ENCODE data around the gene ZFHX3. TPM values are rescaled to one million over a fixed set of nuclear protein-coding genes. Genes with fewer than 3 reads are reported as not detected.

ZFHX3 gene
- total RNA-seq, 2 donors from 2014 or later: 0.50 to 0.78 TPM

DNA sequence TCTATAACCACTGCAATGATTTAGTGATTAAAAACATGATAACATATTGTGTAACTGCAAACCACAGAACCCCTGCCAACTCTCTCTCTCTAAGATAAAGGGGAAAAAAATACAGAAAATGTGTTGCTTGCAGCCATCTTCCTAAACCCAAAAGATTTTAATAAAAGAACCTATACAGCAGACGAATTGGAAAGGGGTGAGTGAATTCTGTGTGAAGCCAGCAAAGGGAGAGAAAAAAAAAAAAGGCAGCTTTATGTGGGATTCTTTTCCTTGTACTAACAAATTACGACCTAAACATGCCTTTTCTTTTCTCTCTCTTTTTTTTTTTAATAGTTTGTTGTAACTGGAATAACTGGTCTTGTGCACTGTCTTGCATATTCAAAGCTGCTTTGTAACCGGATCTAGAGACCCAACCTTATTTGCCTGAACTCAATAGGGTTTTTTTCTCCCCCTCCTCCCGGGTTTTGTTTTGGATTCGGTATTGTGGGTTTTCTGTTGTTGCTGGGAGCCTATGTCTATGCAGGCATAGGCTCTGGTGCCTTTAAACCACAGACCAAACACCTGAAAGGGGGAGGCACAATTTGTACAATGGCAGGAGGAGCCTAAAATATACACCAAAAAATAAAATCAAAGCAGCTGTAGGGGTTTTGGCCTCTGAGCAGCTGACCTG lies 7.0 kb upstream of the ZFHX3 start:
- H3K4me3 Mint-ChIP-seq: no peak overlapping the region
- ATAC-seq: no peak

GRCh38 chr16:73054498-73054812 lies 6.5 kb upstream of the ZFHX3 start:
- Mint-ChIP-seq H3K36me3 (peaks cover 6% of the 10 kb centered on the region), H3K27me3 (peaks cover 24 to 40% of the 10 kb centered on the region in 2 donors), H3K4me3 (no peak overlapping the region), H3K27ac (no peak overlapping the region), H3K9me3 (no peaks in the 10 kb centered on the region), H3K4me1 (ENCODE audit: low read depth in 2 of 2) (peaks cover 22 to 30% of the 10 kb centered on the region in 2 donors)
- ATAC-seq: no peak
- no peak for DNase-seq (ENCODE audit: low spot score)

More for the DNA sequence above, 7.0 kb upstream of the ZFHX3 start:
- Mint-ChIP-seq H3K27ac (no peak overlapping the region), H3K27me3 (peaks cover 29 to 44% of the 10 kb centered on the region in 2 donors), H3K9me3 (no peaks in the 10 kb centered on the region), H3K36me3 (peaks cover 6% of the 10 kb centered on the region), H3K4me1 (ENCODE audit: low read depth in 2 of 2) (peaks cover 22 to 34% of the 10 kb centered on the region in 2 donors)
- no peak for DNase-seq (ENCODE audit: low spot score)

DNA sequence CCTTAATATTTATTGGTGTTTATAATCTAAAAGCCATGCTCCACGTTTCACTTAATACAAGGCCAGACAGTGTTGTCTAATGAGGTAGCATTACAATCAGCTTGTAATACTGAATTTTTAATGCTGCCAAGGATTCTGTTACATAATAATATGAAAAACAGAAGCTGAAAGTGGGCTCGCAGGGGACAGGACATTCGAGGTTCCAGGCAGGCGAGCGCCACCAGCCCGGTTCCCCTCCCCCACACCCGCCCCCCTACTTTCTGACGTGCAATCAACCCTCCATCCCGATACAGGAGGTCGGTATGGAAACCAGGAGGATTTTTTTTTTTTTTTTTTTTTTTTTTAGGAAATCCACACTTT lies 6.2 kb upstream of the ZFHX3 start:
- peaks cover 23 to 38% of the 10 kb centered on the region in 2 donors for H3K27me3 Mint-ChIP-seq
- H3K4me1 Mint-ChIP-seq (ENCODE audit: low read depth in 2 of 2): peaks cover 22 to 28% of the 10 kb centered on the region in 2 donors
- H3K27ac Mint-ChIP-seq: no peak overlapping the region
- H3K9me3 Mint-ChIP-seq: no peaks in the 10 kb centered on the region
- no peak overlapping the region for H3K4me3 Mint-ChIP-seq
- ATAC-seq (no peak), DNase-seq (ENCODE audit: low spot score) (no peak)
- peaks cover 6% of the 10 kb centered on the region for H3K36me3 Mint-ChIP-seq

GRCh38 chr16:73053364-73054124 lies 5.6 kb upstream of the ZFHX3 start:
- H3K4me3 Mint-ChIP-seq: no peak overlapping the region
- H3K36me3 Mint-ChIP-seq: peaks cover 6% of the 10 kb centered on the region
- peaks cover 27 to 30% of the 10 kb centered on the region in 2 donors for H3K4me1 Mint-ChIP-seq (ENCODE audit: low read depth in 2 of 2)
- H3K27me3 Mint-ChIP-seq: peaks cover 29 to 42% of the 10 kb centered on the region in 2 donors
- DNase-seq (ENCODE audit: low spot score): no peak
- no peak for ATAC-seq
- no peaks in the 10 kb centered on the region for H3K9me3 Mint-ChIP-seq
- H3K27ac Mint-ChIP-seq: no peak overlapping the region

GRCh38 chr16:73053038-73053363 lies 5.1 kb upstream of the ZFHX3 start:
- no peak for ATAC-seq
- H3K27ac Mint-ChIP-seq: no peak overlapping the region
- peaks cover 29 to 31% of the 10 kb centered on the region in 2 donors for H3K4me1 Mint-ChIP-seq (ENCODE audit: low read depth in 2 of 2)
- peaks cover 29 to 44% of the 10 kb centered on the region in 2 donors for H3K27me3 Mint-ChIP-seq
- no peak for DNase-seq (ENCODE audit: low spot score)
- H3K36me3 Mint-ChIP-seq: peaks cover 6% of the 10 kb centered on the region
- H3K9me3 Mint-ChIP-seq: no peaks in the 10 kb centered on the region
- no peak overlapping the region for H3K4me3 Mint-ChIP-seq

GRCh38 chr16:73052576-73052975 lies 4.6 kb upstream of the ZFHX3 start:
- peaks cover 29 to 31% of the 10 kb centered on the region in 2 donors for H3K4me1 Mint-ChIP-seq (ENCODE audit: low read depth in 2 of 2)
- H3K9me3 Mint-ChIP-seq: no peaks in the 10 kb centered on the region
- DNase-seq (ENCODE audit: low spot score) (no peak), ATAC-seq (no peak)
- no peak overlapping the region for H3K4me3 Mint-ChIP-seq
- H3K27me3 Mint-ChIP-seq: peaks cover 29 to 43% of the 10 kb centered on the region in 2 donors
- H3K36me3 Mint-ChIP-seq: peaks cover 6% of the 10 kb centered on the region
- H3K27ac Mint-ChIP-seq: no peak overlapping the region

DNA sequence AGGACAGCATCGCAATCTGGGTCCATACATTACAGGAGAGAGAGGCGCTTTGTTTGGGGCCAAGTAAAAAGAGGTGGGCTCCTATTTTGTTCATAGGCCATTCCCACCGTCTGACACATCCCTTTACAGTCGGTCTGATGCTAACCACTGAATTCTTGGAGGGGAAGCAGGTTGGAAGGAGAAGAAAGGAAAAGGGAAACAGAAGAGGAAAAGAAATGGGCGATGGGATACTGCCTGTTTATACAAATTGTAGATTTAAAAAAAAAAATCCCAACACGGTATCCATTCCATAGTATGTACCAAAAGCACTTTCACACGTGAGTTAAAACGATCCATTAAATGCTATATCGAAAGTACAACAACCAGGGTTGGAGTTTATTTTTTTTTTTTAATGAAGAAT lies 4.0 kb upstream of the ZFHX3 start:
- H3K27me3 Mint-ChIP-seq: peaks cover 25 to 43% of the 10 kb centered on the region in 2 donors
- peaks cover 23 to 30% of the 10 kb centered on the region in 2 donors for H3K4me1 Mint-ChIP-seq (ENCODE audit: low read depth in 2 of 2)
- H3K27ac Mint-ChIP-seq: no peak overlapping the region
- ATAC-seq (no peak), DNase-seq (ENCODE audit: low spot score) (no peak)
- H3K9me3 Mint-ChIP-seq: no peaks in the 10 kb centered on the region
- no peaks in the 10 kb centered on the region for H3K36me3 Mint-ChIP-seq
- no peak overlapping the region for H3K4me3 Mint-ChIP-seq

GRCh38 chr16:73051226-73051625 lies 3.3 kb upstream of the ZFHX3 start:
- ATAC-seq (no peak), DNase-seq (ENCODE audit: low spot score) (no peak)
- Mint-ChIP-seq H3K4me1 (ENCODE audit: low read depth in 2 of 2) (peaks cover 20 to 30% of the 10 kb centered on the region in 2 donors), H3K27ac (no peak overlapping the region), H3K36me3 (no peaks in the 10 kb centered on the region), H3K9me3 (no peaks in the 10 kb centered on the region), H3K27me3 (peaks cover 22 to 40% of the 10 kb centered on the region in 2 donors), H3K4me3 (no peak overlapping the region)

GRCh38 chr16:73050201-73051099 lies 2.5 kb upstream of the ZFHX3 start:
- ATAC-seq (no peak), DNase-seq (ENCODE audit: low spot score) (no peak)
- H3K4me3 Mint-ChIP-seq: no peak overlapping the region
- H3K4me1 Mint-ChIP-seq (ENCODE audit: low read depth in 2 of 2): peaks cover 15 to 22% of the 10 kb centered on the region in 2 donors
- H3K27me3 Mint-ChIP-seq: peaks cover 14 to 32% of the 10 kb centered on the region in 2 donors
- no peak overlapping the region for H3K27ac Mint-ChIP-seq
- no peaks in the 10 kb centered on the region for H3K36me3 Mint-ChIP-seq
- no peaks in the 10 kb centered on the region for H3K9me3 Mint-ChIP-seq

DNA sequence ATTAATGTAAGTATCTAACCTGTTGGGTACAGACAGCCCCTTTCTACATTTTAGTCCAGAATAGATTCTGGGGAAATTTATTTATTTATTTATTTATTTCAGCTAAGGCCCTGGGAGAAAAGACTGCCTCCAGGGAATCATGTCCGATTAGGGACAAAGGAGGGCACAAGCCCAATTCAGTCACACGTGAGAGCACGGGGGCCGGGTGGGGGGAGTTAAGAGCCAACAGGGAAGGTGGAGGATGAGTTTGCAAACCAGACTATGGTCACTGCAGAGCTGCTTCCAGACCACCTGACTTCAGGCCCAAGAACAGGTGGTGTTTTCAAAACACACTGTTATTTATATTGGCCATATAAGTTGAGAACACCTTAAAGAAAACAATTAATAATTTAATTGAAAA lies 1.6 kb upstream of the ZFHX3 start:
- ATAC-seq (no peak), DNase-seq (ENCODE audit: low spot score) (no peak)
- H3K9me3 Mint-ChIP-seq: no peaks in the 10 kb centered on the region
- H3K36me3 Mint-ChIP-seq: no peaks in the 10 kb centered on the region
- H3K27ac Mint-ChIP-seq: no peak overlapping the region
- H3K4me3 Mint-ChIP-seq: no peak overlapping the region
- H3K4me1 Mint-ChIP-seq (ENCODE audit: low read depth in 2 of 2): peaks cover 8 to 16% of the 10 kb centered on the region in 2 donors
- H3K27me3 Mint-ChIP-seq: peaks cover 9 to 23% of the 10 kb centered on the region in 2 donors

- no peaks in the 10 kb centered on the region for H3K9me3 Mint-ChIP-seq
- H3K4me3 Mint-ChIP-seq: peak overlapping the region; percentile 53
- peaks cover 6 to 14% of the 10 kb centered on the region in 2 donors for H3K4me1 Mint-ChIP-seq (ENCODE audit: low read depth in 2 of 2)
- peaks cover 8 to 21% of the 10 kb centered on the region in 2 donors for H3K27me3 Mint-ChIP-seq
- ATAC-seq (no peak), DNase-seq (ENCODE audit: low spot score) (no peak)
- no peak overlapping the region for H3K27ac Mint-ChIP-seq
- no peaks in the 10 kb centered on the region for H3K36me3 Mint-ChIP-seq
These were observed 1.2 kb upstream of the ZFHX3 start for GRCh38 chr16:73049091-73049490.

- Mint-ChIP-seq H3K27me3 (peaks cover 9 to 21% of the 10 kb centered on the region in 2 donors), H3K4me3 (peak overlapping the region; percentile 53), H3K4me1 (ENCODE audit: low read depth in 2 of 2) (peaks cover 6 to 11% of the 10 kb centered on the region in 2 donors), H3K36me3 (no peaks in the 10 kb centered on the region), H3K9me3 (no peaks in the 10 kb centered on the region), H3K27ac (no peak overlapping the region)
- ATAC-seq (peak in 1 of 2 donors; percentile 72), DNase-seq (ENCODE audit: low spot score) (no peak)
These were observed 558 bp upstream of the ZFHX3 start for GRCh38 chr16:73048292-73049080.

DNA sequence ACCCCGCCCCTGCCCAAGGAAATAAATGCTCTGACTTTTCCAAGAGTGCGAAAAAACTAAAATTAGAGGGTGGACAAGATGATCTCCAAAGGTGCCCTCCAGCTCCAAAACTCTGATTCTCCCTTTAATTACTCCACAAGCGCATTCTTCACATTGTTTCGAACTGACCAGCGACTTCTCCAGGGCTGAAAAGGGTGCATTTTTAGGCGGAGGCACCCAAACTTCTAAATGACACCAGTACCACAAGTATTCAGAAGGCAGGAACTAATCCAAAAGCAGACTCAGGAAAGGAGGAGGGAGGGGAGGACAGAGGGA lies 750 bp downstream of the ZFHX3 start:
- Mint-ChIP-seq H3K9me3 (no peaks in the 10 kb centered on the region), H3K4me3 (peak overlapping the region; percentile 39), H3K4me1 (ENCODE audit: low read depth in 2 of 2) (peaks cover 6 to 11% of the 10 kb centered on the region in 2 donors), H3K27ac (no peak overlapping the region), H3K27me3 (peaks cover 10 to 21% of the 10 kb centered on the region in 2 donors), H3K36me3 (no peaks in the 10 kb centered on the region)
- DNase-seq (ENCODE audit: low spot score) (no peak), ATAC-seq (no peak)
